ENCODE measurements around the gene TMEM97.

- TF ChIP-seq, protein P1, sequence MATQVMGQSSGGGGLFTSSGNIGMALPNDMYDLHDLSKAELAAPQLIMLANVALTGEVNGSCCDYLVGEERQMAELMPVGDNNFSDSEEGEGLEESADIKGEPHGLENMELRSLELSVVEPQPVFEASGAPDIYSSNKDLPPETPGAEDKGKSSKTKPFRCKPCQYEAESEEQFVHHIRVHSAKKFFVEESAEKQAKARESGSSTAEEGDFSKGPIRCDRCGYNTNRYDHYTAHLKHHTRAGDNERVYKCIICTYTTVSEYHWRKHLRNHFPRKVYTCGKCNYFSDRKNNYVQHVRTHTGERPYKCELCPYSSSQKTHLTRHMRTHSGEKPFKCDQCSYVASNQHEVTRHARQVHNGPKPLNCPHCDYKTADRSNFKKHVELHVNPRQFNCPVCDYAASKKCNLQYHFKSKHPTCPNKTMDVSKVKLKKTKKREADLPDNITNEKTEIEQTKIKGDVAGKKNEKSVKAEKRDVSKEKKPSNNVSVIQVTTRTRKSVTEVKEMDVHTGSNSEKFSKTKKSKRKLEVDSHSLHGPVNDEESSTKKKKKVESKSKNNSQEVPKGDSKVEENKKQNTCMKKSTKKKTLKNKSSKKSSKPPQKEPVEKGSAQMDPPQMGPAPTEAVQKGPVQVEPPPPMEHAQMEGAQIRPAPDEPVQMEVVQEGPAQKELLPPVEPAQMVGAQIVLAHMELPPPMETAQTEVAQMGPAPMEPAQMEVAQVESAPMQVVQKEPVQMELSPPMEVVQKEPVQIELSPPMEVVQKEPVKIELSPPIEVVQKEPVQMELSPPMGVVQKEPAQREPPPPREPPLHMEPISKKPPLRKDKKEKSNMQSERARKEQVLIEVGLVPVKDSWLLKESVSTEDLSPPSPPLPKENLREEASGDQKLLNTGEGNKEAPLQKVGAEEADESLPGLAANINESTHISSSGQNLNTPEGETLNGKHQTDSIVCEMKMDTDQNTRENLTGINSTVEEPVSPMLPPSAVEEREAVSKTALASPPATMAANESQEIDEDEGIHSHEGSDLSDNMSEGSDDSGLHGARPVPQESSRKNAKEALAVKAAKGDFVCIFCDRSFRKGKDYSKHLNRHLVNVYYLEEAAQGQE (IDR thresholded peaks at IDR 0.05; ENCODE audit: low read depth), result no peak
- TF ChIP-seq CEBPB (IDR thresholded peaks at IDR 0.05) (no peak), YY1 (IDR thresholded peaks at IDR 0.05; ENCODE audit: low read depth) (no peak), EGR1 (IDR thresholded peaks at IDR 0.05) (no peak)
Measured at GRCh38 chr17:28366605-28367004, 47.6 kb downstream of the TMEM97 start.

Measured in Ishikawa (cell line).